ENCODE data around the gene ARHGEF17.

ARHGEF17 gene

DNA sequence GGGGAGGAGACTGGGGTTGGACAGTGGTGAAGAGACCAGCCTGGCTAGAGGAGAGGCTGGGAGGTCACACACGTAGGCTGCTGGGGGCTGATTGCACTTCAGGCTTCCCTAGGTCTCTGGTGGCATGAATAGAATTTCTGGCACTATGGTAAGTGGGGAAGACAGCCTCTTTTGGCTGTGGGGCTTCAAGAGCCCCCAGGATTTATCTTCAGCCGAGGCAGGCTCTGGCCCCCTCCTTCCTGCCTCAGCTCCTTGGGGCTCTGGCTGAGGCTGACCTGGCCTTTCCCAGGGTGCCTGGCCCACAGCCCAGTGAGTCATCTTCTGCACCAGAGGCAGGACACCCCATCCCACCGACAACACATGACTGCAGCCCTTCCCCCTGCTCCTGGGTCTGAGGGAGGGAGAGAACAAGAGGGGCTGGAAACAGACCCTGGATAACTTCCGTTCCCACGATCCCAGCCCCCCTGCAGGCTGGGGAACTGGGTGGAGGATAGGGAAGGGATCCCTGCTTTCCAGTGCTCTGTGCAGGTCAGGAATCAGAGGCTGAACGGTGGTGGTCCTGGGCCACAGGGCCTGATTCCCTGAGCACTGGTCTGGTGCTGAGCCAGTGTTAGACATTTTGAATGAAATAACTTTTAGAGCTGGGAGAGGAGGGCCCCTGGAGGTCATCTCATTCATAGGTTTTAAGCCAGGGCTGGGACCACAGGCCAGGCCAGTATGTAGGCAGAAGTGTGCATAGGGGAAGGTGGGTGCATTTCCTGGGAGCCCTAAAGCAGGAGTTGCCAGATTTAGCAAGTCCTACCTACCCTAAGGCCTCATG is 26.5 kb downstream of the ARHGEF17 start:
- DNase-seq, result no peak

- peak; percentile 78 for DNase-seq
Observed at GRCh38 chr11:73335204-73335923, 27.3 kb downstream of the ARHGEF17 start.

- DNase-seq, result no peak
Observed at GRCh38 chr11:73337846-73338245, 29.8 kb downstream of the ARHGEF17 start.

- no peak for DNase-seq
Observed at GRCh38 chr11:73338279-73338678, 30.2 kb downstream of the ARHGEF17 start.

DNA sequence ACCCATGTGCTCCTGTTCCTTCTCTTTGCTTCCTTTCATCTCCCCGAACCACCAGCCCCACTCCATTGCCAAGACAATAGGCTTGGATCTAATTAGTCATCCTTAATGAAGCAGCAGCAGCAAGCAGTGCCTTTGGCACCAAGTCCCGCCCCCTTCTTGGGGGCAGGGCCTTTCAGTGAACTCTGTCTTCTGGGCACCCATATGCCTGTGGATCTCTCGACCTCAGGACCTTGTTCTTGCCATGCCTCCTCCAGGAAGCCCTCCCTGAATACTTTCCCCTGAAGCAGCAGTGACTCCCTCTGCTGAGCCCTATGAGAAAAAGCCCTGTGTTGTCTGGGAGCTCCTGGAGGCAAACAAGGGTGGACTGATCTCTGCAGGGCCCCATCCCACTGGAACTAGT is 32.1 kb downstream of the ARHGEF17 start:
- DNase-seq, result no peak

GRCh38 chr11:73342633-73343032 is 34.6 kb downstream of the ARHGEF17 start:
- DNase-seq, result no peak

DNA sequence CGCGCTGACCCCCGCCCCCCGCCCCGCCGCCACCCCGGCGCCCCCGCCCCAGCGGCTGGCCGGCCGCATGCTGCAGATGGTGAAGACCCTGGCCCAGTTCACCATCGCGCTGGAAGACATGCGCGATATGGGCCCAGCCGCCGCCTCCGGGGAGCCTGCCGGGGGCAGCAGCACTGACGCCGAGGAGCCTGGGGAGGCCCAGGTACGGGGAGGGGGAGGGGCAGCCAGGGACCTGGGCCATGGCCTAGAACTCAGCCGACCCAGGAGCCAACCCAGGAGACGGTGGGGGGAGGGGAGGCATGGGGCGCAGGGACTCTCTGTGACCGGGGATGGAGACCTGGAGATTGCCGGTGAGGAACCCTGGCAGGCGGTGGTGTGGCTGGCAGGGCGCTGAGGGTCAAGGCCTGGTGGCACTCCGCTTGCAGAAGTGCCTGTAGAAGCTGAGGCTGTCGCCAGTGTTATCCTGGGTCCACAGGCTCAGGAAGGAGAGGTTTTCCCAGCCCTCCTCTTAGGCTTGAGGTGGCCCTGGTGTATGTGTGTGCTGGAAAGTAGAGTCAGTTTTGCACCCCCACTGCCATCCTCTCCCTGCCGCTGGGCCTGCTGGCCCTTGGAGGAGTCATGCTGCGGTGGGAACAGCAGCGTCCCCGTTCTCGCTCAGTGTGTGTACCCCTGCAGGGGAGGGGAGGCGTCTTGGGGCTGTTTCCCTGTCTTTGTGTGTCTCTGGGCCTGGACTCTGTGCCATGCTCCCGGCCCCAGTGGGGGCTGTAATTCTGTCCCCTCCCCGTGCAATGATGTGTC is 35.2 kb downstream of the ARHGEF17 start:
- DNase-seq, result no peak

DNA sequence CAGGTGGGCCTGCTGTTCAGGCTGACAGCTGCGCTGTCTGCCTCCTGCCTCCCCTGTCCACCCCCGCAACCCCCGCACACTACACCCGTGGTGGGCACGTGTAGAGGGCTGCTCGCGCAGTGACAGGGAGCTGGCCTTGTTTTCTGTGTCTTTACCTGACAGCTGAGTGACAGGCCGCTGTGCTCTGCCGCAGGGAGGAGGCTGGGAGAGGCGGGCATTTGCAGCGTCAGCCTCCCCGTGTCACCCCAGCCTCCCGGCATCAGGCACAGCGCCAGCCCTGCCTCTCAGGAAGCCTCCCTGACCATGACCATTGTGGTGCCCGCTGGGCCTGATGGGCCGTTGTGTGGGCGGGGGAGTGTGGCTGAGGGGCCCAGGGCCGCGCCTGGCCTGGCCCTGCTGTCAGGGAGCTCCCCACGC is 36.1 kb downstream of the ARHGEF17 start:
- DNase-seq, result no peak

- DNase-seq, result no peak
Observed at GRCh38 chr11:73345481-73346160, 37.5 kb downstream of the ARHGEF17 start.

GRCh38 chr11:73346186-73346935 is 38.3 kb downstream of the ARHGEF17 start:
- no peak for DNase-seq

GRCh38 chr11:73347067-73347466 is 39.0 kb downstream of the ARHGEF17 start:
- no peak for DNase-seq

GRCh38 chr11:73348838-73349237 is 40.8 kb downstream of the ARHGEF17 start:
- no peak for DNase-seq

GRCh38 chr11:73349633-73350032 is 41.6 kb downstream of the ARHGEF17 start:
- no peak for DNase-seq

- peak; percentile 33 for DNase-seq
Observed at GRCh38 chr11:73350908-73351636, 43.0 kb downstream of the ARHGEF17 start.

GRCh38 chr11:73353422-73353821 is 45.3 kb downstream of the ARHGEF17 start:
- DNase-seq, result no peak

- no peak for DNase-seq
Observed at GRCh38 chr11:73355109-73355508, 47.0 kb downstream of the ARHGEF17 start.

DNA sequence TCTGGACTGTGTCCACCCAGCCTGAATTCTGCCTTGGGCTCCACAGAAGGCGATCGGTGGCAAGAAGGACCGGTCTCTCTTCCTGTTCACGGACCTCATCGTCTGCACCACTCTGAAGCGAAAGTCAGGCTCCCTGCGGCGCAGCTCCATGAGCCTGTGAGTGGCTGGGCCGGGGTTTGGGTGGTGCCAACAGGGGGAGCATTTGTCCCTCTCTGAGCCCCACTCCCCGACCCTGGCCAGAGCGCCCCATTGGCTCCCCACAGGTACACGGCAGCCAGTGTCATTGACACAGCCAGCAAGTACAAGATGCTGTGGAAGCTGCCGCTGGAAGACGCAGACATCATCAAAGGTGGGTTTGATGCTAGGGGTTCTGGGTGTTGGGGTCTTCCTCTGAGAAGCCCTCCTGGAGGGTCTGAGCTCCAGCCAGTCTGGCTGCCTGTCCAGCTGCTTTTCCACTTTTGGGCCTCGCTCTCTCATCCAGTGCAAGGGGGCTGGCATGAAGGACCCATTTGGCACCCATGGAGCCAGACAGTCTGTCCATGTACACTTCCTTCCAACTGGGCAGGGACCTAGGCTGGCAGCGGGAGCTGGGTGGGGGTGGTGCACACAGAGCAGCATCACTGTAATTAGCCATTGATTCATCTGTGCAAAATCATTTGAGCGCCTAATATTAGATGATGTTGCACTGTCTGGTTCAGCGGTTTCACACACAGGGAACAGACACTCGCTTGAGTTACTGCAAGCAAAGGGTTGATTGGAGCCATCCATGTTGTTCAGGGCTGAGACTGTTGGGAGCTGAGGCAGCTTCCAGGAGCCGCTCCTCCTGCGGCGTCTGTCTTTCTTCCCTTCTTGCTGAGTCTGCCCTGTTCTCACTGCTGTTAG is 49.1 kb downstream of the ARHGEF17 start:
- no peak for DNase-seq

DNA sequence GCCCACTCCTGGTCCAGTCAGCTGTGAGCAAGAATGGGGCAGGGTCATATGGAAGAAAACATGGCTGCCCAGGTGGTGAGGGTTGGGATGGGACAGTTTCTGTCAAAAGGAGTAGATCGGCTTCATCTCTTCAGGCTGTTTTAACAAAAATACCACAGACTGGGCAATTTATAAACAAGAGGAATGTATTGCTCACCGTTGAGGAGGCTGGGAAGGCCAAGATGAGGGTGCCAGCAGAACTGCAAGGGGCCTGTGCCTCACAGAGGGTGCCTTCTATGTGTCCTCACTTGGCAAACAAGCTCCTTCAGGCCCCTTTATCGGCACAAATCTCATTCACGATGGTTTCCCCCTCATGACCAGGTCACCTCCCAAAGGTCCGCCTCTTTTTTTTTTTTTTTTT is 50.0 kb downstream of the ARHGEF17 start:
- DNase-seq, result no peak

DNA sequence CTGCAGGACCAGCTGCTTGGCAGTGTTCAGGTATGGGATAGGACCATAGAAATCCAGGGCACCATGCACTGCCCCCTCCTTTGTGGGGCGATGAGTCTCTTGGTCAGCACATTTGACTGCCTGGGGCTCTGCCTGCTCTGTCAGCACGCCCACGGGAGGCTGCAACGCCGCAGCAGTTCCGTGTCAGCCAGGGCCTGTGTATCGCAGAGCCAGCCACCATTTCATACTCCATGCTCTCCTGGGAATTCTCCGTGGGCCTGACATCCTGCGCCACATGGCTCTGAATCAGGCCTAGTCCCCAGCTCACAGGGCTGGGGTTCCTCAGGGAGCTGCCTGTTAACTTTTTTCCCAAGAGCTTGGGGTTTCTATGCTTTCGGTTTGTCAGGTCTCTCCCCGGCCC is 51.3 kb downstream of the ARHGEF17 start:
- no peak for DNase-seq
